HG03439 (cell line): ENCODE data around the gene CLDN18.
A peak's percentile ranks its signal among the peaks of the same experiment; 100 is the strongest.

Experiments used
- ATAC-seq: cut with Tn5 transposase; IDR thresholded peaks from one replicate; pipeline ENCODE4 v1.9.1; 2021; ENCODE audit warnings: mild to moderate bottlenecking, moderate library complexity; ENCODE audit not compliant: unreplicated experiment

The CLDN18 gene

DNA sequence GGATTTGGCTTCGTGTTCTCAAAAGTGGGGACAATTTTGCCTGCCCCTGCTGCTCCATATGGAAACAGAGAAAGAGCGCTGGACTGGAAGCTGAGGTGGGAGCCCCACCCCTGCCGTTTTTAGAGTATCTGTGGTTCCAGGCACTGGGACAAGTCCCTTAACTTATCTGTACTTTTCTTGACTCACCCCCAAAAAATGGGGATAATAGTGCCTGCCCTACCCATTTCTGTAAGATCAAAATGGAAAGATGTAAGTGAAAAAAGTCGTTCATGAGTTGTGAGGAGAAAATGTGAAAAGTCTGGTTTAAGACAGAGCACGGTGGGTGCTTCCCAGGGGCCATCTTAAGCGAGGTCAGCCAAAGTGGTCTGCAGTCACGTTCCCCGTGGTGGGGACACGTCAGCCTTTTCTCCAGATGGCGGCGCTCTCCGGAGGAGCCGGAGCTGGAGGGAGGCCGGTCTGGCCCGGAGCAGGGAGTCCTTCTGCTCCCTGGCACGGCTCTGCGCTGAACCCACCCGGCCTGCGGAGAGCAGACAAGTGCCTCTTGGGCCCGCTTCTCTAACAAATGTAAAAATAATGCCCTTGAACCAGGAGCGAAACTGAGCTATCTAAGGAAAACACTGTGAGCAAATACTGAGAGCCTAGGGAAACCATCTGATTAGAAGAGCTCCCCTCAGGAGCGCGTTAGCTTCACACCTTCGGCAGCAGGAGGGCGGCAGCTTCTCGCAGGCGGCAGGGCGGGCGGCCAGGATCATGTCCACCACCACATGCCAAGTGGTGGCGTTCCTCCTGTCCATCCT, at the start of gene CLDN18:
CLDN18 (plus strand) TSS at position 690 of the 797 bp plus-strand sequence; CDS start at position 751, 61 bp downstream.
- ATAC-seq = no peak

- ATAC-seq = no peak
These were observed 47.7 kb upstream of the CLDN18 start for GRCh38 chr3:137962251-137962650.

DNA sequence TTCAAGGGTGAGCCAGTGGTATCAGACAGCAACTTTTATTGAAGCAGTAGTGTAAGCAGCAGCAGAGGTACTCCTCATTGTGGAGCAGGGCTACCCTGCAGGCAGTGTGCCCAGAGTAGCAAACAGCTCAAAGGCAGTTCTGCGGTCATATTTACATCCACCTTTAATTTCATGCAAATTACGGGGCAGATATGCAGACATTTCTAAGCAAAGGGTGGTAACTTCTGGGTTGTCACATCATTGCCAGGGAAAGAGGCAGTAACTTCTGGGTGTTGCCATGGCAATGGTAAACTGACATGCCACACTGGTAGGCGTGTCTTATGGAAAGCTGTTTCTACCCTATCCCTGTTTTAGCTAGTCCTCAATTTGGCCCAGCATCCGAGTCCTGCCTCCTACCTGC, 46.5 kb upstream of the CLDN18 start:
- no peak for ATAC-seq

DNA sequence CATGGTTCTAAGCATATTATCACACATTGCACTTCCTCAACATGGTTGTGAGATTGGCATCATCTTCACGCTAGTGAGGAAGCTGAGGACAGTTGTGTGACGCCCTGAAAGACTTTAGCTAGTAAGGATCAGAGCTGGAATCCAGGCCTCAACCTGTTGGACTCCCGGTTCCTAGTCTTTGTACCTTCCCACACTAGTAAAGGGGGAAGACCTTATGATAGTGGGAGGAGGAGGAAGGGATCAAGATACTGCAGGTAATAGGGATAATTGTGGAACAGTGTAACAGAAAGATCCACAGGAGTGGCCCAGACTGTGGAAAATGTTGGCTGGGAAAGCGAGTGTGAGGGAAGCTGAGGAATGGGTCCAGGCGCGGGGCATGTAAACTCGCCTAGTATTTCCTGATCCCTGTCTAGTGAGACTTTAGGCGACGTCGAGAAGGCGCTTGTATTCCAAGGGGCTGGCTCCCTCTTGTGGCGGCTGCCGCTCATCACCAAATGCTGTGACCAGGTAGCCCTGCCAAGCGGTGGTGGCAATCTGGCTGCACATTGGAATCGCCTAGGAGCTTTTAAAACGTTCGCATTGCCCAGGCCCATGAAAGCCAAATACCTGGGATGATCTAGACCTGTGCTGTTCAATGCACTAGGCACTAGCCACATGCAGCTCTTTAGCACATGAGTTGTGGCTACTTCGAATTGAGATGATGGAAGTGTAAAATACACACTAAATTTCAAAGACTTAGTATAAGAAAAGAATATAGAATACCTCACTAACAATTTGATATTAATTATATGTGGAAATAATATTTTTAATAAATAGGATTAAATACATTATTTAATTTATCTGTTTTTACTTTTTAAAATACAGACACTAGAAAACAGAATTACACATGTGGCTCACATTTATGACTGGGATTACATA, 38.8 kb upstream of the CLDN18 start:
- ATAC-seq = peak; percentile 87

DNA sequence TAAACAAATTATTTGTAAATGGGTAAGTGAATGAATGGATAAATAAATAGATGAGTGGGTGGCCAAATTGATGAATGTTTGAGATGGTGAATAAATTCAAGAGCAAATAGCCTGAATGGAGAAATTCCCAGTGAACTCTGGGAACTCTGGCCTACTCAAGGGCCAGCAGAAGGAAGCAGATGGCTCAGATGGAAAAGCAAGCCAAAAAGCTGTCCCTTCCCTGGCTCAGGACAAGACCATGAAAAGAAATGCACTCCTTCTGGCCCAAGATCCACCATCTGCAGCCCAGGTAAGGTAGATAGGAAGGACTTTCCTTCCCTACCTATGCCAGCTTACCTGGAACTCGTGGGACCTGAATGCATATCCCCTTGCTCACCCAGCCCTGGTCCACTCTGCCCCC, 37.6 kb upstream of the CLDN18 start:
- no peak for ATAC-seq

DNA sequence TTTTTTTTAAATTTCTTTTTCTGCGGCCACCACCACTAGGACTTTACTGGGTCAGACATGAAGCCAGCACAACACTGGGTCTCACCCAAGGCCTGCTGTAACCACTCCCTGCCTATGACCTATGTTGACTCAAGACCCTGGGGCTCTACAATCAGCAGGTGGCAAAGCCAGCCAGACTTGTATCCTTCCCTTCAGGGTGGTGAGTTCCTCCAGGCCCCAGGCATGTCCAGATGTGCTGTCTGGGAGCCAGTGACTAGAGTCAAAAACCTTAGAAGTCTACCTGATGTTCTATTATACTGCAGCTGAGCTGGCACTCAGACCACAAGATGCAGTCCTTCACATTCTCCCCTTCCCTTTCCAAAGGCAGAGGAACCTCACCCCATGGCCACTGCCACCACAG, 31.6 kb upstream of the CLDN18 start:
- no peak for ATAC-seq

GRCh38 chr3:137987723-137988122, 22.2 kb upstream of the CLDN18 start:
- ATAC-seq = no peak

DNA sequence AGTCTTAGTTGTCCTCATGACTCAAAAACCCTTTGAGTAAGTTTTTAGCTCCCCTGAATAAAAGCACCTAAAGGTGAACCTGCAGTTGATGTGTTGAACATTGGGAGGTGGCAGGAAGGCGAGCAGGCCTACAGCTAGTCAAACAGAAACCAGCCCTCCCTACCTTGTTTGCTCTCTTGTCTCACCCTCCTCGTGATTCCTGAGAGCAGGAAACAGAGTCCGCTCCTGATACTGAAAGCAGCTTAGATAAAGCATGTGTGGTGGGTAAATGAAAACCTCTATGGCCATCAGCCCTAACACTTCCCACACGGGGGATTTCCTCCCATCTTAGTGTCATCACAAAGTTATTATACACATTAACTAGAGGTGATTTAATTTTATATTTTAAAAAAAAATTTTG, 21.8 kb upstream of the CLDN18 start:
- ATAC-seq = peak; percentile 68

DNA sequence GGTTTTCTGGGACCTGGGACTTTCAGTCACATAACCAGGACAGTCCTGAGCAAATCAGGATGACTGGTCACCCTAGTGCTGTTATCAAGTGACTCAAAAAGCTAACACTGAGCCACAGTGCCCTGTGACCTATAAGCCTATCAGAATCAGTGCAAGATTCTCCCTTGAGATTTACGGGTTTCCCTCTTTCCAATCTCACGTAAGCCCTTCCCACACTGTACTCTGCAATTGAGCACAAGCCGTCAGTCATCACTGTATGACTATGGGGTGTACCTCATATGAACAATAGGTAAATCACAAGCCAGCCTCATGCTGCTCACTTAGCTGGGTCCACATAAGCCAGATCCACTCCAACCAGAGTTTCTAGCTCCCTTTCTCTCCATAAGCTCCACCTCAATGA, 21.0 kb upstream of the CLDN18 start:
- ATAC-seq = peak; percentile 83

DNA sequence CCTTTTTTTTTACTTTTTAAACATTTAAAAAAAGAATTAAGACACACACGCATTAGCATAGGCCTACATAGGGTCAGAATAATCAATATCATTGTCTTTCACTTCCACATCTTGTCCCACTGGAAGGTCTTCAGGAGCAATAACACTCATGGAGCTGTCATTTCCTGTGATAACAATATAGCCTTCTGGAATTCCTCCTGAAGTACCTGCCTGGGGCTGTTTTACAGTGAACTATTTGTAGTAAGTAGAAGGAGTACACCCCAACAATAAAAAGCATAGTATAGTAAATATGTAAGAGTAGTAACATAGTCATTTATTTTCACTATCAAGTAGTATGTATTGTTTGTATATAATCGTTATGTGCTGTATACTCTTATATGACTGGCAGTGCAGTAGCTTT, 19.5 kb upstream of the CLDN18 start:
- ATAC-seq = no peak

- no peak for ATAC-seq
These were observed 17.4 kb upstream of the CLDN18 start for GRCh38 chr3:137992592-137992991.

DNA sequence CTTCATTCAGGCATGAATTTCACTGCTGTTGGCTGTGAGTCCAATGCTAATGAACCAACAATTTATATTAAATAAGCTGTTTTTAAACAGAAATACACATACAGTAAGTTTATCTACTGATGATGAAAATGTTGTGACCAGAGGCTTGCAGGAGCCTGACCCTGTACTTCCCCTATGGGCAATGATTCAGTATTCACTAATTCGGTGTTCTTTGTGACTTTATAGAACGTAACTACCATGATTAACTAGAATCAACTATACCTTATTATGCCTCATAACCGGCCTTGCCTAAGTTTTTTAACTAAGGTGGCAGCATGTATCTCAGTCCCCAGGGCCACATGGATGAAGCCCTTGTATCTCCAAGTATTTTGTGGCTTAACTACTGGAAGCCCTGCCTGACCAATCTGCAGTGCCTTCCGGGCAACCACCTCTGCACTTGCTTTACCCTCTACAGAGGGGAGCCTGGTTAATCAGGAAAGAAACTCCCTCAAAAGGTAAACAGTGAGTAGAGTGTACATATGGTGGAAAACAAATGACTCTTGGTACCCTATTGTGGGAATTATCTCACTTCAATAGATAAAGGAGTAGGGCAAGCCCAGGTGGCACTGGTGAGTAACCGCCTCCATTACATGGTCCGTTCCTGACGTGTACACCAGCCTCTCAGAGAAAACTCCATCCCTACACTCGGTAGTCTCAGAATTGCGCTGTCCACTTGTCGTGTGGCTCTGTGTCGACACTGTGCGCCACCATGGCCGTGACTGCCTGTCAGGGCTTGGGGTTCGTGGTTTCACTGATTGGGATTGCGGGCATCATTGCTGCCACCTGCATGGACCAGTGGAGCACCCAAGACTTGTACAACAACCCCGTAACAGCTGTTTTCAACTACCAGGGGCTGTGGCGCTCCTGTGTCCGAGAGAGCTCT, 11.6 kb upstream of the CLDN18 start:
- ATAC-seq = no peak

DNA sequence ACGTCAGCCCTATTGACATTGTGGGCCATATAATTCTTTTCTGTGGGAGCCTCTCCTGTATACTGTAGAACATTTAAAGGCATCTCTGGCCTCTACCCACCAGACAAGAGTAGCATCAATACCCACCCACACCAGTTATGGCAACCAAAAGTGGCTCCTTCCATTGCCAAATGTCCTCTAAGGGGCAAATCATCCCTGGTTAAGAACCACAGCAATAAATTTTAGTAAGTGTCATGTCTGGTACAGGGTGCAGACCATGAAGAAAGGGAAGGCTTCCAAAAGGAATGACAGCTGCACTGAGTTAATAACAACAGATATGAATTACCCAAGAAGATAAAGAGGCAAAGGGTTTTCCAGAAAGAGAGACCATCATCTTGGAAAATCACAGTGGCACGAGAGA, 6.9 kb upstream of the CLDN18 start:
- no peak for ATAC-seq

GRCh38 chr3:138005627-138006026, 4.3 kb upstream of the CLDN18 start:
- ATAC-seq = no peak

- no peak for ATAC-seq
These were observed 2.1 kb upstream of the CLDN18 start for GRCh38 chr3:138007898-138008297.

- no peak for ATAC-seq
These were observed 267 bp downstream of the CLDN18 start for GRCh38 chr3:138010273-138010590.

DNA sequence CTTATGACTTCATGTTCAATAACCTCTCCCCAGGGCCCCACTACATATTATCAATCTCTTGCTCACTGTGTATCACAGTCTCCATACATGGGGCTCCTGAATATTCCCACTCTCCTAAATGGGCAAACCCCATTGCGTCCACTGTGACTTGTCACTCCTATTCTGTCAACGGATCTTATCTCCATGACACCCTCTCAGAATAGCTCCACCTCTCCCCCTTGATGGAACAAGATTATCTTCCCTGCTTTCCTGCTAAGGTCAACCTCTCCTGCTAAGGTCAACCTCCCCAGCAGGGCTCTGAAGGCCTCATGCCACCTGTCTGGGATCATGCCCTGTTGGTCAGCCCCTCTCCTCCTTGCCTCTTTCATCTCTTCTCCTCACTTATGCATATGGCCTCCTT, 1.8 kb downstream of the CLDN18 start:
- no peak for ATAC-seq

DNA sequence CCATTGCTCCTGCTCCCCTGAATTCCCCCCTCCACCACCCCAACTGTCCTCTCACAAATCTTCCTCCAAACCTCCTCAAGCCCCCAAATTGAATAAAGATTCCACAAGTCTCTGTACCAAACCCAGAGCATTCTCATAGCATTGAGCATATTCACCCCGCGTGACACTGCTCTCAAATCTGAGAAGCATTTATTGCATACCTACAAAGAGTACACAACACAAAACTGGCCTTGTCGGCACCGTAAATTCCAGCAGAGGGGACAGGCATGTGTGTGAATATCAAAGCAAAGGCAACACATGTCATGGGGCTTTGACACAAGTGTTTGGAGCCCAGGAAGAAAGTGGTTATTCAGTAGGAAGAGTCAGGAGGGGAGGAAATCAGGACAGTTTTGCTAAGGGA, 2.6 kb downstream of the CLDN18 start:
- no peak for ATAC-seq

- ATAC-seq = no peak
These were observed 6.1 kb downstream of the CLDN18 start for GRCh38 chr3:138016065-138016464.

DNA sequence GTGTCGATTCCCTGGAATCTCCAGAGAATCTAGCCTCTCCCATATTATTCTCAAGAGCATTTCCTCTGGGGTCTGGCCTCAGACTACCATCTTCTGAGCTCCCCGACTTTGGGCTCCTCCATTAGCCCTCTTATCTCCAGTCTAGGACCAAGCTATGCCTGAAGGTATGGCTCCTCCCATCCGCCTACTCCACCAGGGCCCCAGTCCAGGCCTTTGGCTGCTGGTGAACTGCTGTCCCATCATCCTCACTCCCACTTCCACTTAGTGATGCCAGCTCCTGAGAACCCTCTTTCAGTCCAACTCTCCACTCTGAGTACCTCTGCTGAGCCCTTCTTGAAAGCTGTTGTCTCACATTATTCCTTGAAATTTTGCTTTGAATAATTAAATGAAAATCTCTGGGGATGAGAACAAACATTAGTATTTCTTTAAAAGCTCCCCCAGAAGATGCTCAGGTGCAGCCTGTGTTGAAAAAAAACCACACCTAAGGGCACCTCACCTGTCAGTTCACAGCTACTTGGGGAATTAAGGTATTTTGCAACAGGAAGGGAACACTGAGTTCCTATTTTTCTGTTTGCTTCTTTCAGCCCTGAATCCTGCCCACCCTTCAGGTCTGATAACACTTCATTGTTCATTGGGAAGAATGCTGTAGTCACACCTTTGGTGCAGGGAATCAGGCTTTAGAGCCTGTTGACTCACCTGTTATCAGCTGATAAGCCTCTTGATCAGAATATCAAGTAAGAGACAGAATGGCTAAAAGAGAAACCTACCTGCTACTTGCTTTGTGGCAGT, 9.5 kb downstream of the CLDN18 start:
- no peak for ATAC-seq
